CD4-positive, CD25-positive, alpha-beta regulatory T cell (primary cell): ENCODE data around the gene SMIM36. TPM values are rescaled to one million over a fixed set of nuclear protein-coding genes. Genes with fewer than 3 reads are reported as not detected.
"Not testable (repeated sequence)": the region's sequence is repeated elsewhere in the genome, so short reads cannot be mapped to it uniquely, and the experiment has no call there.

Experiments used
- ATAC-seq, 2 donors: fragments of 150-1000 bp; cut with Tn5 transposase; one replicate each; pipeline ENCODE4 v1.10.0; 2021; ENCODE audit warnings: low read depth in 2 of 2, moderate number of reproducible peaks in 2 of 2, moderate library complexity in 1 of 2
- DNase-seq, 3 donors: peaks; one replicate each; pipeline versions ENCODE4 v3.0.0 to v3.0.0-alpha.2; 2012 to 2022; ENCODE audit warnings: mixed read lengths in 1 of 3
- H3K27ac ChIP-seq: one replicate; pipeline ENCODE4 v1.7.0; 2013; ENCODE audit warnings: mild to moderate bottlenecking, low read length; ENCODE audit not compliant: insufficient read depth, poor library complexity, severe bottlenecking
- H3K27me3 ChIP-seq: one replicate; pipeline ENCODE4 v1.7.0; 2013; ENCODE audit warnings: low read length; ENCODE audit not compliant: control insufficient read depth, insufficient read depth
- H3K36me3 ChIP-seq: one replicate; pipeline ENCODE4 v1.7.0; 2013; ENCODE audit warnings: mild to moderate bottlenecking, low read length, moderate library complexity; ENCODE audit not compliant: control insufficient read depth, insufficient read depth
- H3K4me1 ChIP-seq: 2 replicates; pipeline ENCODE4 v1.7.0; 2013; ENCODE audit warnings: mild to moderate bottlenecking, low read length; ENCODE audit not compliant: insufficient read depth, control insufficient read depth, poor library complexity, severe bottlenecking
- H3K4me3 ChIP-seq: one replicate; pipeline ENCODE4 v1.7.0; 2013; ENCODE audit warnings: low read depth, mild to moderate bottlenecking, low read length, moderate library complexity
- H3K9me3 ChIP-seq, 2 experiments: 1 replicate in 1 of 2; 2 replicates in 1 of 2; pipeline ENCODE4 v1.7.0; 2013; ENCODE audit warnings: low read length in 2 of 2, mild to moderate bottlenecking in 1 of 2, moderate library complexity in 1 of 2; ENCODE audit not compliant: control insufficient read depth in 2 of 2
- H3K27ac Mint-ChIP-seq, 3 donors: one replicate each; pipeline ENCODE4 v1.8.0; 2020 to 2022; ENCODE audit warnings: mild to moderate bottlenecking in 3 of 3, mixed read lengths in 3 of 3, moderate library complexity in 2 of 3
- H3K27me3 Mint-ChIP-seq: one replicate; pipeline ENCODE4 v1.8.0; 2022; ENCODE audit warnings: mild to moderate bottlenecking, mixed read lengths
- H3K36me3 Mint-ChIP-seq: one replicate; pipeline ENCODE4 v1.8.0; 2020; ENCODE audit warnings: mixed read lengths
- H3K4me1 Mint-ChIP-seq, 4 donors: one replicate each; pipeline ENCODE4 v1.8.0; 2020 to 2022; ENCODE audit warnings: mixed read lengths in 4 of 4, mild to moderate bottlenecking in 1 of 4
- H3K4me3 Mint-ChIP-seq, 4 donors: one replicate each; pipeline ENCODE4 v1.8.0; 2020 to 2022; ENCODE audit warnings: mild to moderate bottlenecking in 4 of 4, mixed read lengths in 4 of 4, moderate library complexity in 3 of 4
- H3K9me3 Mint-ChIP-seq, 7 donors: one replicate each; pipeline ENCODE4 v1.8.0; 2020 to 2022; ENCODE audit warnings: mixed read lengths in 7 of 7, mild to moderate bottlenecking in 3 of 7, moderate library complexity in 2 of 7
- polyA plus RNA-seq, 4 donors: library from polyadenylated mRNA; unstranded; fragments of 300-500 nt; fragmentation: Illumina TruSeq; gene quantifications; one replicate each; pipeline ENCODE4 v1.2.3, GENCODE V29; 2021
- total RNA-seq: library from RNA; stranded (reverse); gene quantifications from one replicate; pipeline ENCODE4 v1.2.3, GENCODE V29; 2022

The SMIM36 gene
- total and polyA plus RNA-seq, 5 donors from 2014 or later = not detected

GRCh38 chr17:55484575-55484974, 26.7 kb downstream of the SMIM36 start:
- no peak for DNase-seq
- H3K36me3 Mint-ChIP-seq = no peaks in the 10 kb centered on the region
- no peak overlapping the region for H3K4me3 Mint-ChIP-seq
- no peaks in the 10 kb centered on the region for H3K4me1 Mint-ChIP-seq
- H3K27ac Mint-ChIP-seq = no peak overlapping the region
- Histone ChIP-seq H3K4me3 (no peak overlapping the region), H3K36me3 (no peaks in the 10 kb centered on the region), H3K4me1 (no peaks in the 10 kb centered on the region), H3K27ac (no peak overlapping the region), H3K9me3 (no peaks in the 10 kb centered on the region), H3K27me3 (peaks cover 3% of the 10 kb centered on the region)
- peaks cover 23% of the 10 kb centered on the region for H3K27me3 Mint-ChIP-seq
- no peak for ATAC-seq
- peaks cover 0 to 2% (median 0%) of the 10 kb centered on the region in 7 donors for H3K9me3 Mint-ChIP-seq

- Histone ChIP-seq H3K4me1 (no peaks in the 10 kb centered on the region), H3K9me3 (no peaks in the 10 kb centered on the region), H3K36me3 (no peaks in the 10 kb centered on the region), H3K27ac (no peak overlapping the region), H3K27me3 (peaks cover 6% of the 10 kb centered on the region), H3K4me3 (no peak overlapping the region)
- Mint-ChIP-seq H3K36me3 (no peaks in the 10 kb centered on the region), H3K27ac (no peak overlapping the region), H3K27me3 (peaks cover 12% of the 10 kb centered on the region), H3K4me1 (no peaks in the 10 kb centered on the region), H3K4me3 (no peak overlapping the region), H3K9me3 (peaks cover 0 to 2% (median 0%) of the 10 kb centered on the region in 7 donors)
- DNase-seq = no peak
- ATAC-seq = no peak
Observed at GRCh38 chr17:55482591-55483389, 28.5 kb downstream of the SMIM36 start.

- DNase-seq (no peak), ATAC-seq (no peak)
- Histone ChIP-seq H3K4me3 (no peak overlapping the region), H3K27ac (no peak overlapping the region), H3K27me3 (peaks cover 6% of the 10 kb centered on the region), H3K9me3 (no peaks in the 10 kb centered on the region), H3K36me3 (no peaks in the 10 kb centered on the region), H3K4me1 (no peaks in the 10 kb centered on the region)
- peaks cover 0 to 2% (median 0%) of the 10 kb centered on the region in 7 donors for H3K9me3 Mint-ChIP-seq
- no peaks in the 10 kb centered on the region for H3K4me1 Mint-ChIP-seq
- peaks cover 19% of the 10 kb centered on the region for H3K27me3 Mint-ChIP-seq
- no peak overlapping the region for H3K4me3 Mint-ChIP-seq
- no peak overlapping the region for H3K27ac Mint-ChIP-seq
- no peaks in the 10 kb centered on the region for H3K36me3 Mint-ChIP-seq
Observed at GRCh38 chr17:55480631-55481315, 30.5 kb downstream of the SMIM36 start.

DNA sequence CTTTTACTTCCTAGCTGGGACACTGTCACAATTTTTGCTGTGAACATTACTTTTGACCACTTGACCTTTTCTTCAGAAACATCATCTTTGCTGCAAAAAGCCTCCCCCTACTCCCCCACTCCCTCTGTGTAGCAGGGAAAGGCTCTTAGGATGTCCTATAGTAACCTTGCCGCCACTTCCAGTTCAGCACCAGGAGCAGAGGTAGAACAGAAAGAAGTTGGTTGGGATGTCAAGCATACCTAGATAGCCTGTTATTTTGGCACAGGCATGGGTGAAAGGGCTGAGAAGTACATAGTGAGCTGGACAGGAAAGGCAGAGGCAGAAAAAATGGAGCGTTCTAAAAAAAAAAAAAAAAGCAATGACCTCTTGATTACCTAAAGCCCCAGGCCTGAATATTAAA, 31.3 kb downstream of the SMIM36 start:
- Histone ChIP-seq H3K4me1 (no peaks in the 10 kb centered on the region), H3K36me3 (no peaks in the 10 kb centered on the region), H3K27ac (no peak overlapping the region), H3K27me3 (peaks cover 6% of the 10 kb centered on the region), H3K4me3 (no peak overlapping the region), H3K9me3 (no peaks in the 10 kb centered on the region)
- Mint-ChIP-seq H3K4me3 (no peak overlapping the region), H3K36me3 (no peaks in the 10 kb centered on the region), H3K4me1 (no peaks in the 10 kb centered on the region), H3K27ac (no peak overlapping the region), H3K27me3 (peaks cover 22% of the 10 kb centered on the region), H3K9me3 (peaks cover 0 to 2% (median 0%) of the 10 kb centered on the region in 7 donors)
- DNase-seq = no peak
- ATAC-seq = no peak

DNA sequence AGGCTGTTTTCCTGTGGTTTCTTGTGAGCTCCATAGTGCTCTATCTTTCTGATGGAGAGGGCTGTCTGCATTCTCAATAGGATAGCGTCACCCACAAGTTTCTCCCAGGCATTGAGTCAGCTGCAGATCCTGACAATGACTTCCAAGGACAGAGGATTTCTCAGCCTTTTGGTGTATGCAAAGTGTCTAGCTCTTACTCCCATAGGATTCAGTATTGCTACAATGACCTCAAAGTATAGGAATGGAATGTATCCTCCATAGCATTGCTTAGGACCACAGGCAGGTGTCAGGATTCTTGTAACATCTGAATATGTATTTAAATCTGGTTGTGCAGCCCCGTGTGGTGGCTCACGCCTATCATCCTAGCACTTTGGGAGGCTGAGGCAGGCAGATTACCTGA, 32.3 kb downstream of the SMIM36 start:
- no peaks in the 10 kb centered on the region for H3K9me3 ChIP-seq
- DNase-seq = no peak
- Mint-ChIP-seq H3K4me3 (no peak overlapping the region), H3K4me1 (no peaks in the 10 kb centered on the region), H3K27me3 (peaks cover 22% of the 10 kb centered on the region), H3K9me3 (peaks cover 0 to 2% (median 0%) of the 10 kb centered on the region in 7 donors), H3K27ac (no peak overlapping the region), H3K36me3 (no peaks in the 10 kb centered on the region)
- H3K4me3 ChIP-seq = no peak overlapping the region
- H3K36me3 ChIP-seq = no peaks in the 10 kb centered on the region
- no peak for ATAC-seq
- no peak overlapping the region for H3K27ac ChIP-seq
- peaks cover 6% of the 10 kb centered on the region for H3K27me3 ChIP-seq
- H3K4me1 ChIP-seq = no peaks in the 10 kb centered on the region

DNA sequence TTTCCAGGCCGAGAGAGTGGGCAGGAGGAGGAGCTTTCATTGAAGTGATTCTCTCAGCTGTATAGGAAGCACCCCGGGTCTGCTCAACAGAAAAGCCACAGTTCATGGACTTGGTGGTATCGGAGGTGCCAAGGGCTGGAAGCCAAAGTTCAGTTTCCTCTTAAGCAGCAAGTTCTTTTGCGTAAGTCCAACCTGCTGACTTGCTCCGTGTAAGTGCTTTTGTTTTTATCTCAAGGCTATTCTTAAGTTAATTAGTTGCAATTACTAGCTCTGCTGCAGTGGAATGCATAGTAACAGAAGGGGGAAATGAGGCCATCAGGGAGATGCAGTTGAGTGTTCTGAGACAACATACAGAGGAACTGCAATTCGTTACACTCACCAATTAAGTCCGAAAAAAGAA, 44.6 kb downstream of the SMIM36 start:
- H3K27me3 Mint-ChIP-seq = peaks cover 5% of the 10 kb centered on the region
- Histone ChIP-seq H3K36me3 (no peaks in the 10 kb centered on the region), H3K4me1 (no peaks in the 10 kb centered on the region), H3K27ac (no peak overlapping the region), H3K27me3 (no peaks in the 10 kb centered on the region), H3K4me3 (no peak overlapping the region), H3K9me3 (no peaks in the 10 kb centered on the region)
- no peak overlapping the region for H3K4me3 Mint-ChIP-seq
- H3K4me1 Mint-ChIP-seq = no peaks in the 10 kb centered on the region
- H3K36me3 Mint-ChIP-seq = no peaks in the 10 kb centered on the region
- H3K9me3 Mint-ChIP-seq = no peaks in the 10 kb centered on the region
- DNase-seq (no peak), ATAC-seq (no peak)
- H3K27ac Mint-ChIP-seq = no peak overlapping the region

DNA sequence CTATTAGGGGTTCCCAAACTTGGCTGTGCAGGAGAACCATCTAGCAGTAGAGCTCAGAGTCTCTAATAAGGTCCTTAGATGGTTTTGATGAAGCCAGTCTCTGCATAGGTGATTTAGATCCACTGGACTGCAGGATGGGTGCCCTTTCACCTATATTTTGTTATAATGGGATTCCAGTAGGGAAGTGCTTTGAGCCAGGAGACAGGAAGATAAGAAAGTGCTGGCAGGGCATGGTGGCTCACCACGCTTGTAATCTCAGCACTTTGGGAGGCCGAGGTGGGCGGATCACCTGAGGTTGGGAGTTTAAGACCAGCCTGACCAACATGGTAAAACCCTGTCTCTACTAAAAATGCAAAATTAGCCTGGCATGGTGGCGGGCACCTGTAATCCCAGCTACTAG, 45.5 kb downstream of the SMIM36 start:
- not testable (repeated sequence) for H3K4me3 ChIP-seq, H3K27ac ChIP-seq, H3K27me3 Mint-ChIP-seq, H3K9me3 ChIP-seq, H3K27me3 ChIP-seq, H3K9me3 Mint-ChIP-seq, H3K36me3 Mint-ChIP-seq, ATAC-seq, H3K27ac Mint-ChIP-seq, H3K4me1 Mint-ChIP-seq, H3K36me3 ChIP-seq, DNase-seq, H3K4me1 ChIP-seq, H3K4me3 Mint-ChIP-seq

DNA sequence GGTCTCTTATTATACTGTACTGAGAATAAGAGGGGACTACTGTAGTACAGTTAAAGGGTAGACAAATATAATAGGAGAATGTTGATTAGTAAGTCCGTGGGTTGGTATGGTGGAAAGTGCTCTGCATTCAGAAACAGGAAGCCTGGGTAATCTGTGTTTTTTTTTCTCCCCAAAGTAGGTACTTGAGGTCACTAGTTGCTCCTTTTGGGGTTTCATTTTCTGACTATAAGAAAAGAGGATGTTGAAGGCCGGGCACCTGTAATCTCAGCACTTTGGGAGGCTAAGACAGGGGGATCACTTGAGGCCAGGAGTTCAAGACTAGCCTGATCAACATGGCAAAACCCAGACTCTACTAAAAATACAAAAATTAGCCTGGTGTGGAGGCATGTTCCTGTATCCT, 47.7 kb downstream of the SMIM36 start:
- H3K4me1 Mint-ChIP-seq = peaks cover 0 to 4% (median 0%) of the 10 kb centered on the region in 4 donors
- H3K27ac Mint-ChIP-seq = no peak overlapping the region
- no peaks in the 10 kb centered on the region for H3K9me3 Mint-ChIP-seq
- no peaks in the 10 kb centered on the region for H3K36me3 ChIP-seq
- no peaks in the 10 kb centered on the region for H3K36me3 Mint-ChIP-seq
- no peak overlapping the region for H3K4me3 Mint-ChIP-seq
- DNase-seq (peak in 1 of 3 donors; percentile 37), ATAC-seq (no peak)
- no peak overlapping the region for H3K27ac ChIP-seq
- H3K27me3 Mint-ChIP-seq = peaks cover 5% of the 10 kb centered on the region
- H3K9me3 ChIP-seq = no peaks in the 10 kb centered on the region
- H3K4me1 ChIP-seq = no peaks in the 10 kb centered on the region
- no peaks in the 10 kb centered on the region for H3K27me3 ChIP-seq
- no peak overlapping the region for H3K4me3 ChIP-seq
